Measurements from ENCODE around the gene LIMS2. TPM values are rescaled to one million over a fixed set of nuclear protein-coding genes. Genes with fewer than 3 reads are reported as not detected.

The LIMS2 gene
- total RNA-seq, 4 donors from 2014 or later = 86.1 to 111 (median 98.1) TPM

DNA sequence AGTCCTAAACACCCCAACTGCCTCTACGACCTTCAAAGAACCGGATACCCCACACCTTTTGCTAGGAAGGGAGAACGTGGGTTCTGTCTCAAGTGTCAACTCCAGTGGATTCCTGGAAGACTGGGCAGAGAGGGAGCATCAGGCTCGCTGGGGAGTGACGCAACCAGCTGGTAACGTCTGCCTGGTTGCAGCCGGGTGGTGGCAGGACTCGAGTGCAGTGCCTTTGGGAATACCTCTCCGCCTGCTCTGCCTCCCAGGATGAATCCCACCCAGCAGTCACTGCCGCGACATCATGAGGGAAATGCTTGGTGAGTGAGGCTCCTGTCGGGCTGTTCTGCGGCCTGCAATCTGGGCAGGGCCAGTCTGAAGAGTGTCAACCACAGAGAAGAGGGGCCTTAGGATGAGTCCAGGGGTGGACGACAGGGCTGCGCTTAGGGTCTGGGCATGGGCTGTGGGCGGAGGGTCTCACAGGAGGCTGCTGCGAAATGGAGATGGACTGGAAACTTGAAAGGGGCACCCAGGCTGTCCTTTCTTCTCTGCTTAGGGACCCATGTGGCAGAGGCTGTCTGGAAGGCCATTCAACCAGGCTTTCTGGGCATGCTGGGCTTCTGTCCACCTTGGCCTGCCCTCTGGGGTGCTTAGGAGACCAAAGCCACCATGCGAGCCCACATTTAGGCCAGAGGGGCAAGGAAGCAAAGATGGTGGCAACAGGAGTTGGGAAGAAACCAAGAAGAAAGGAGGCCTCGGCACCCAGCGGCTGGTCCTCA is 16.5 kb downstream of the LIMS2 start:
- WGBS, 2 donors = 81 to 85% methylated on average over 12 to 20 of the region's 20 CpGs
- Histone ChIP-seq H3K9me3 (no peaks in the 10 kb centered on the region), H3K4me3 (no peak overlapping the region), H3K27me3 (no peaks in the 10 kb centered on the region), H3K4me1 (peaks cover 0 to 81% (median 40%) of the 10 kb centered on the region in 4 donors), H3K27ac (peak overlapping the region; percentile 60 to 92 (median 86)), H3K36me3 (peaks cover 0 to 27% (median 0%) of the 10 kb centered on the region in 3 donors)
- TF ChIP-seq CTCF (IDR thresholded peaks at IDR 0.05) (no peak), EP300 (IDR thresholded peaks at IDR 0.05) (no peak), POLR2A (IDR thresholded peaks at IDR 0.05) (no peak)
- no peak for DNase-seq (ENCODE audit: low spot score in 2 of 2)

DNA sequence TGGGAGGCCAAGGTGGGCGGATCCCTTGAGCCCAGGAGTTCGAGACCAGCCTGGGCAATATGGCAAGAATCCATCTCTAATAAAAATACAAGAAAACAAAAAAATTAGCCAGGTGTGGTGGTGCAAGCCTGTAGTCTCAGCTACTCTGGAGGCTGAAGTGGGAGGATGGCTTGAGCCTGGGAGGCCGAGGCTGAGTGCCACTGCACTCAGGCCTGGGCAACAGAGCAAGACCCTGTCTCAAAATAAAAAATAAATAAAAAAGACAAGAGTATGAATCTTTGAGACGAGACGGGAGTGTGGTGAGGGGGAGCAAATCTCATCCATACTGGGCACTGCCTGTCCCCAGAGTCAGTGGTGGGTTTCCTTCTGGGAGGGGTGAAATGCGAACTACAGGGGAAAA is 17.2 kb downstream of the LIMS2 start:
- DNase-seq (ENCODE audit: low spot score in 2 of 2) = no peak
- WGBS, 2 donors = 83 to 88% methylated on average over 6 of the region's 6 CpGs
- H3K4me3 ChIP-seq = no peak overlapping the region

GRCh38 chr2:127657232-127657595 is 18.1 kb downstream of the LIMS2 start:
- no peaks in the 10 kb centered on the region for H3K9me3 ChIP-seq
- no peak for DNase-seq (ENCODE audit: low spot score in 2 of 2)
- H3K4me1 ChIP-seq = peaks cover 0 to 78% (median 41%) of the 10 kb centered on the region in 4 donors
- no peak overlapping the region for H3K4me3 ChIP-seq
- no peak for TF ChIP-seq CTCF (IDR thresholded peaks at IDR 0.05)
- no peak for TF ChIP-seq EP300 (IDR thresholded peaks at IDR 0.05)
- no peak for TF ChIP-seq POLR2A (IDR thresholded peaks at IDR 0.05)
- H3K27ac ChIP-seq = peak overlapping the region in 2 of 4 donors; percentile 92
- H3K27me3 ChIP-seq = no peaks in the 10 kb centered on the region
- WGBS, 2 donors = 91 to 93% methylated on average over 10 to 12 of the region's 17 CpGs
- peaks cover 0 to 27% (median 0%) of the 10 kb centered on the region in 3 donors for H3K36me3 ChIP-seq

More for the DNA sequence above, 17.2 kb downstream of the LIMS2 start:
- Histone ChIP-seq H3K9me3 (no peaks in the 10 kb centered on the region), H3K36me3 (peaks cover 0 to 27% (median 0%) of the 10 kb centered on the region in 3 donors), H3K27ac (peak overlapping the region in 3 of 4 donors; percentile 79 to 92 (median 92)), H3K27me3 (no peaks in the 10 kb centered on the region), H3K4me1 (peaks cover 0 to 78% (median 37%) of the 10 kb centered on the region in 4 donors)
- TF ChIP-seq POLR2A (IDR thresholded peaks at IDR 0.05) = no peak
- TF ChIP-seq CTCF (IDR thresholded peaks at IDR 0.05) = no peak
- TF ChIP-seq EP300 (IDR thresholded peaks at IDR 0.05) = no peak

DNA sequence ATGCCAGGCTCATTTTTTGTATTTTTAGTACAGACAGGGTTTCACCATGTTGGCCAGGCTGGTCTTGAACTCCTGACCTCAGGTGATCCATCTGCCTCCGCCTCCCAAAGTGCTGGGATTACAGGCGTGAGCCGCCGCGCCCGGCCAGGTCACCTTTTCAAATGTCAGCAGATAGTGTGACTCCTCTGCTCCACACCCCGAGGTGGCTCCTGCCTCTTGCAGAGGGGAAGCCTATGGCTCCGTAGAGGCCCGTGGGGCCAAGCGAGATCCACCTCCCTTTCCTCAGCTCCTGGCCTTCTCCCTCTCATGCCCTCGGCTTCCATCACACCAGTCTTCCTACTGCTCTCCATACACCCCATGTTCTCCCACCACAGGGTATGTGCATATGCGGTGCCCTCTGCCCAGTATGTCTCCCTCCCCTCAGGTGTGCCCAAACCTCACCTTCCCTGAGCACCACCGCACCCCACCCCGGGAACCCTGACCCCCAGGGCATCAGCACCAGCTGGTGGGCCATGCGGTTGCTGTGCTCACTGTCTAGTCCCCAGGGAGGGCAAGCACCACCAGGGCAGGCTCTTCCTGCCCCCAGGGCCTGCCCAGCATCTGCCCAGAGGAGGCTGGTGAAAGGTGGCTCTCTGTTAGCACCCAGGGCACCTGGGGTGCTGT is 18.6 kb downstream of the LIMS2 start:
- WGBS, 2 donors = 90 to 94% methylated on average over 15 of the region's 15 CpGs
- TF ChIP-seq EP300 (IDR thresholded peaks at IDR 0.05) (no peak), CTCF (IDR thresholded peaks at IDR 0.05) (no peak), POLR2A (IDR thresholded peaks at IDR 0.05) (no peak)
- Histone ChIP-seq H3K4me1 (peaks cover 0 to 76% (median 38%) of the 10 kb centered on the region in 4 donors), H3K27ac (peak overlapping the region in 3 of 4 donors; percentile 24 to 92 (median 92)), H3K27me3 (no peaks in the 10 kb centered on the region), H3K36me3 (peaks cover 0 to 27% (median 0%) of the 10 kb centered on the region in 3 donors), H3K4me3 (no peak overlapping the region), H3K9me3 (no peaks in the 10 kb centered on the region)
- DNase-seq (ENCODE audit: low spot score in 2 of 2) = no peak

Data from tibial nerve (tissue), 4 donors.